Endothelial cell of umbilical vein (primary cell): Measurements from ENCODE around the gene CLEC16A. TPM values are rescaled to one million over a fixed set of nuclear protein-coding genes. Genes with fewer than 3 reads are reported as not detected.

Experiments used
- BruUV-seq: library from RNA; stranded (reverse); fragments of 400-500 nt; replicated peaks from 2 replicates; lab custom pipeline; 2021; lab: Mats Ljungman, UMichigan
- CTCF ChIA-PET: fragments of 300-600, 350-600 bp; sonication (Branson Sonifier 250); formaldehyde crosslinking; loops from one replicate; lab custom pipeline; 2021; ENCODE audit warnings: antibody characterized with exemption, inconsistent platforms; lab: Charles Lee
- POLR2A ChIA-PET: fragments of 300-600, 350-600 bp; sonication (Branson Sonifier 250); formaldehyde crosslinking; loops from one replicate; lab custom pipeline; 2021; ENCODE audit warnings: antibody characterized with exemption, inconsistent platforms; lab: Charles Lee
- DNase-seq: peaks from one replicate; pipeline ENCODE4 v3.0.0-alpha.2; 2011; ENCODE audit warnings: low read depth, low spot score
- FAIRE-seq: peaks from 2 replicates; lab custom pipeline; 2011; peaks lifted over from hg19 to GRCh38; lab: Jason Lieb, UNC
- H2AFZ ChIP-seq: 2 replicates; pipeline ENCODE4 v1.6.0; 2012; ENCODE audit warnings: low read depth, low read length, control low read depth, inconsistent platforms
- H3K27ac ChIP-seq: 2 replicates; pipeline ENCODE4 v1.5.1; 2011; ENCODE audit warnings: low read depth, mild to moderate bottlenecking, control low read depth, low read length, moderate library complexity; ENCODE audit not compliant: insufficient read depth
- H3K27me3 ChIP-seq, 2 experiments: 2 replicates each; pipeline versions ENCODE4 v1.6.0 to v1.6.1; 2011; ENCODE audit warnings: low read length in 2 of 2, mixed read lengths in 1 of 2; ENCODE audit not compliant: control insufficient read depth in 2 of 2, insufficient read depth in 2 of 2
- H3K36me3 ChIP-seq, 2 experiments: 2 replicates in 1 of 2; 3 replicates in 1 of 2; pipeline ENCODE4 v1.5.1; 2011; ENCODE audit warnings: low read length in 2 of 2, mild to moderate bottlenecking in 1 of 2, moderate library complexity in 1 of 2; ENCODE audit not compliant: control insufficient read depth in 2 of 2, insufficient read depth in 2 of 2; ENCODE audit errors: extremely low read depth in 1 of 2
- H3K4me1 ChIP-seq: 3 replicates; pipeline ENCODE4 v1.5.1; 2011; ENCODE audit warnings: mild to moderate bottlenecking, low read length; ENCODE audit not compliant: control insufficient read depth, insufficient read depth; ENCODE audit errors: extremely low read depth
- H3K4me2 ChIP-seq: 2 replicates; pipeline ENCODE4 v1.6.1; 2011; ENCODE audit warnings: low read length, control low read depth, mixed read lengths; ENCODE audit not compliant: insufficient read depth
- H3K4me3 ChIP-seq, 3 experiments: fragments of 200-600 bp in 1 of 3; sonication (generic), shearing (Covaris generic) in 1 of 3; replicated peaks in 1 of 3; 2 replicates each; pipeline ENCODE4 v1.5.1; 2011 to 2016; ENCODE audit warnings: control low read depth in 3 of 3, low read length in 3 of 3, mild to moderate bottlenecking in 2 of 3, inconsistent platforms in 1 of 3, low read depth in 1 of 3, moderate library complexity in 1 of 3; ENCODE audit not compliant: insufficient read depth in 1 of 3
- H3K79me2 ChIP-seq: 2 replicates; pipeline ENCODE4 v1.6.0; 2012; ENCODE audit warnings: low read length, inconsistent platforms; ENCODE audit not compliant: control insufficient read depth, insufficient read depth
- H3K9ac ChIP-seq: replicated peaks from 2 replicates; pipeline ENCODE3; 2011; ENCODE audit warnings: low read length, control low read depth; ENCODE audit not compliant: insufficient read depth; ENCODE audit errors: extremely low read depth
- H3K9me1 ChIP-seq: replicated peaks from 3 replicates; pipeline ENCODE4 v1.6.0; 2011; ENCODE audit warnings: mild to moderate bottlenecking, low read length; ENCODE audit not compliant: control insufficient read depth, insufficient read depth; ENCODE audit errors: extremely low read depth
- H3K9me3 ChIP-seq: replicated peaks from 2 replicates; pipeline ENCODE4 v1.5.1; 2012; ENCODE audit warnings: low read length, inconsistent platforms; ENCODE audit not compliant: control insufficient read depth, insufficient read depth
- H4K20me1 ChIP-seq: replicated peaks from 2 replicates; pipeline ENCODE3; 2011; ENCODE audit warnings: mild to moderate bottlenecking, low read length; ENCODE audit not compliant: control insufficient read depth, insufficient read depth; ENCODE audit errors: extremely low read depth
- FOS ChIP-seq: IDR thresholded peaks from 2 replicates; pipeline ENCODE4 v1.6.1; 2011; ENCODE audit warnings: mild to moderate bottlenecking, low read length, moderate library complexity, borderline replicate concordance; ENCODE audit not compliant: insufficient read depth
- GATA2 ChIP-seq: IDR thresholded peaks from 2 replicates; pipeline ENCODE4 v1.7.0; 2011; ENCODE audit warnings: low read depth, mild to moderate bottlenecking, moderate library complexity, mixed read lengths, low read length; ENCODE audit not compliant: insufficient read length, insufficient read depth
- JUN ChIP-seq: IDR thresholded peaks from 2 replicates; pipeline ENCODE4 v1.6.1; 2011; ENCODE audit warnings: borderline replicate concordance, low read depth; ENCODE audit not compliant: insufficient read length, insufficient read depth
- POLR2A ChIP-seq: IDR thresholded peaks from 2 replicates; pipeline ENCODE4 v1.6.1; 2012; ENCODE audit warnings: low read depth, mild to moderate bottlenecking, control low read depth, low read length
- POLR2AphosphoS5 ChIP-seq: IDR thresholded peaks from 2 replicates; pipeline ENCODE4 v1.6.1; 2012; ENCODE audit warnings: low read depth, mild to moderate bottlenecking, control low read depth, low read length, moderate library complexity; ENCODE audit not compliant: insufficient read depth
- dilution Hi-C: fragments of 300-500 bp; cut with MboI; formaldehyde crosslinking; loops from one replicate; pipeline ENCODE4 v1.15.0; 2019; ENCODE audit warnings: low sequenced_read_pairs; ENCODE audit not compliant: extremely low pct_ligation_motif_present
- intact Hi-C: fragments of 100-400 bp; cut with micrococcal nuclease; formaldehyde crosslinking; loops from one replicate; pipeline ENCODE4 v1.10.0; 2022
- polyA plus RNA-seq, 4 experiments: library from polyadenylated mRNA; depleted of rRNA in 3 of 4; stranded (reverse) in 3 of 4; unstranded in 1 of 4; fragments of >200 nt; gene quantifications; 2 replicates each; pipeline versions ENCODE4 v1.2.1 to v1.2.3, GENCODE V29; 2011 to 2012; ENCODE audit warnings: missing spikeins in 1 of 4
- total RNA-seq: library from RNA; stranded (reverse); gene quantifications from 2 replicates; pipeline ENCODE4 v1.2.3, GENCODE V29; 2021

CLEC16A gene
- total and polyA plus RNA-seq, 2 donors (not counting 3 experiments of a cell fraction or from before 2014, with no cell fraction given): 11.4 to 23.3 TPM

- Histone ChIP-seq H3K4me3 (no peak overlapping the region), H3K9me1 (no peaks in the 10 kb centered on the region), H4K20me1 (no peaks in the 10 kb centered on the region), H3K9me3 (no peaks in the 10 kb centered on the region), H3K4me1 (peaks cover 19% of the 10 kb centered on the region), H3K27me3 (no peaks in the 10 kb centered on the region), H3K27ac (no peak overlapping the region), H3K9ac (no peak overlapping the region), H3K4me2 (no peak overlapping the region), H3K79me2 (no peaks in the 10 kb centered on the region), H2AFZ (no peak overlapping the region), H3K36me3 (no peaks in the 10 kb centered on the region)
- DNase-seq (no peak), FAIRE-seq (no peak)
- CTCF ChIA-PET: interaction anchor here (1.7 to 1.9 kb wide), 2 partner anchors 18 kb away, joined by 5 to 10 read pairs; no protein-coding TSS in a partner anchor
- intact Hi-C loops: loop anchor here (5.0 kb wide), 2 partner anchors 68 to 243 kb away; no protein-coding TSS in a partner anchor
- no peak for TF ChIP-seq POLR2A
- BruUV-seq: no TSS peak
- POLR2A ChIA-PET: interaction anchor here (2.3 kb wide), 1 partner anchor 55 kb away, joined by 11 read pairs; the partner anchor contains the start of gene SOCS1
- dilution Hi-C loops: no loop called here
Measured at GRCh38 chr16:11200592-11200991, 256.2 kb downstream of the CLEC16A start.

GRCh38 chr16:11201498-11202259 is 257.3 kb downstream of the CLEC16A start:
- DNase-seq (peak; percentile 87), FAIRE-seq (peak; percentile 99)
- no peaks in the 10 kb centered on the region for H4K20me1 ChIP-seq
- H3K4me2 ChIP-seq: peak overlapping the region; percentile 52
- H3K27me3 ChIP-seq: no peaks in the 10 kb centered on the region
- dilution Hi-C loops: no loop called here
- ChIA-PET POLR2A (interaction anchor here (0.6 to 2.3 kb wide), 2 partner anchors 25 to 54 kb away, joined by 4 to 11 read pairs; partner anchors contain the start of gene SOCS1), CTCF (interaction anchor here (0.8 to 1.7 kb wide), 7 partner anchors 10 to 179 kb away, joined by 3 to 17 read pairs (median 5); partner anchors contain the start of gene SOCS1)
- H3K9me3 ChIP-seq: no peaks in the 10 kb centered on the region
- H3K27ac ChIP-seq: peak overlapping the region; percentile 79
- H3K4me3 ChIP-seq: no peak overlapping the region
- no peaks in the 10 kb centered on the region for H3K9me1 ChIP-seq
- BruUV-seq: no TSS peak
- peak overlapping the region; percentile 32 for H3K9ac ChIP-seq
- no peaks in the 10 kb centered on the region for H3K79me2 ChIP-seq
- intact Hi-C loops: loop anchor here (1.0 to 5.0 kb wide), 4 partner anchors 55 to 244 kb away; partner anchors contain the start of gene SOCS1
- H3K4me1 ChIP-seq: peaks cover 19% of the 10 kb centered on the region
- peak; percentile 99 for TF ChIP-seq GATA2
- TF ChIP-seq FOS: peak; percentile 96
- no peak for TF ChIP-seq POLR2A
- TF ChIP-seq JUN: peak; percentile 84
- TF ChIP-seq POLR2AphosphoS5: peak; percentile 83
- peak overlapping the region; percentile 76 for H2AFZ ChIP-seq
- no peaks in the 10 kb centered on the region for H3K36me3 ChIP-seq
